ENCODE results near the gene ATP8B4.

DNA sequence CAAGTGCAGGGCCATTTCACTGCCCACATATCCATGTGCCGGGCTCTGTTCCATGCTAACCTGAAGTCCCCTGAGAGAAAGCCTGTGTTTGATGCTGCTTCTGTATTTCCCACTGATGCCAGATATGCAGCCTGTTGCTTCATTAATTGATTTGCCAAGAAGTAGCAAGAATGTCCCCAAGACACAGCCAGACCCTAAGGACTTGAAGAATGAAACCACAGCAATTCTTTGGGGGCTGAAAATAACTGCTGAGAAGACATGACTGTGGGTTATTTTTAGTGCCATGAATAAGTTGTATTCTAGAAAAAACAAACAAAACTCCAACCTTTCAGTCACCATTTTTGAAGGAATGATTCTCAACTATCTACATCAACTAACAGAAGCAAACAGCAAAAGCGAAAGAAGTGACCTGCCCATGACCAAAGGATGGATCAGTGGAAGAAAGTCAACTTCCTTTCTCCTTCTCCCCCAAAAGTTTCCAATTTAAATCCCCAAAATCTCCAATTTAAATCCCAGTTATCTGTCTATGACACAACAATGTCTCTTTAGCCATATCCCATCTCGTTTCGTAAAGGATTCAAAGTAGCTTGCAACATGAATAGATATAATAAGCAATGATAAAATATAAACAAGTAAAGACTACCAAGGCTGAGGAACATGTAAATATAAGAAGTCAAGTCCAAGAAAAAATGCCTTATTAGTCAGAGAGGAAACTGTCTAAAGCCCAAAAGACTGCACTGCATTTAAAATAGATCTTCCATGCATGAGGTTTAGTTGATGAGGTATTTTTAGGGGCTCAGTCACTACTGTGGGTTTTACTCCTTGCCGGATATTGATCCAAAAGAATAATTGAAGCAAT lies 271.4 kb downstream of the ATP8B4 start:
- no peak for TF ChIP-seq EZH2 (IDR thresholded peaks at IDR 0.05; ENCODE audit: low read length)
- no peak for TF ChIP-seq CTCF (optimal IDR thresholded peaks at IDR 0.05 in 1 of 3, IDR thresholded peaks at IDR 0.05 in 1 of 3, conservative IDR thresholded peaks at IDR 0.05 in 1 of 3; ENCODE audit: extremely low read depth in 1 of 3, insufficient read depth in 2 of 3, low read length in 3 of 3)
